K562 (cell line): ENCODE data around the gene PYGB. TPM values are rescaled to one million over a fixed set of nuclear protein-coding genes. Genes with fewer than 3 reads are reported as not detected.

ENCODE experiments used
- ATAC-seq: fragments of 200-7000 bp; cut with Tn5 transposase; 3 replicates; pipeline ENCODE4 v1.9.1; 2020; ENCODE audit warnings: moderate library complexity
- BruUV-seq: library from RNA; stranded (reverse); fragments of 400-500 nt; replicated peaks from 2 replicates; lab custom pipeline; 2021; lab: Mats Ljungman, UMichigan
- CTCF ChIA-PET: fragments of 300-600 bp; formaldehyde crosslinking; extraction: SDS; loops from one replicate; lab custom pipeline; 2021; ENCODE audit warnings: low intra/inter-chr PET ratio; lab: Yijun Ruan, JAX
- POLR2A ChIA-PET: fragments of 300-600, 350-650 bp; sonication (Branson Sonifier 250); formaldehyde crosslinking; extraction: SDS; loops from one replicate; lab custom pipeline; 2021; ENCODE audit warnings: antibody characterized with exemption, inconsistent platforms; lab: Yijun Ruan, JAX
- DNase-seq, 4 experiments: peaks; one replicate each; pipeline versions ENCODE4 v3.0.0 to v3.0.0-alpha.2; 2011 to 2018; ENCODE audit warnings: low spot score in 3 of 4, mixed read lengths in 3 of 4; ENCODE audit errors: extremely low read depth in 1 of 4
- FAIRE-seq: peaks from 2 replicates; lab custom pipeline; 2011; peaks lifted over from hg19 to GRCh38; lab: Jason Lieb, UNC
- H2AFZ ChIP-seq: 2 replicates; pipeline ENCODE4 v1.6.0; 2011; ENCODE audit warnings: low read depth, low read length, control low read depth, inconsistent platforms
- H3K27ac ChIP-seq: fragments of 200-600 bp; 3 replicates; pipeline ENCODE4 v1.8.0; 2011; ENCODE audit warnings: low read depth, mild to moderate bottlenecking, control low read depth, inconsistent platforms, low read length, moderate library complexity, mixed read lengths; ENCODE audit errors: extremely low read depth
- H3K27me3 ChIP-seq, 2 experiments: fragments of 300-600 bp in 1 of 2; 2 replicates in 1 of 2; 3 replicates in 1 of 2; pipeline versions ENCODE4 v1.6.0 to v1.8.0; 2011; ENCODE audit warnings: inconsistent platforms in 2 of 2, low read length in 2 of 2, mild to moderate bottlenecking in 1 of 2, mixed read lengths in 1 of 2, moderate library complexity in 1 of 2; ENCODE audit not compliant: control insufficient read depth in 2 of 2, insufficient read depth in 2 of 2
- H3K36me3 ChIP-seq: fragments of 300-600 bp; 3 replicates; pipeline ENCODE4 v1.8.0; 2011; ENCODE audit warnings: mild to moderate bottlenecking, low read length, inconsistent platforms; ENCODE audit not compliant: control insufficient read depth, insufficient read depth
- H3K4me1 ChIP-seq, 2 experiments: fragments of 200-600 bp in 1 of 2; replicated peaks in 1 of 2; 2 replicates in 1 of 2; 3 replicates in 1 of 2; pipeline versions ENCODE4 v1.5.1 to v1.8.0; 2011; ENCODE audit warnings: inconsistent platforms in 2 of 2, low read length in 2 of 2, mild to moderate bottlenecking in 1 of 2, mixed read lengths in 1 of 2, moderate library complexity in 1 of 2; ENCODE audit not compliant: control insufficient read depth in 2 of 2, insufficient read depth in 2 of 2
- H3K4me2 ChIP-seq: 2 replicates; pipeline ENCODE4 v1.6.1; 2011; ENCODE audit warnings: low read length, control low read depth, inconsistent platforms, mixed read lengths; ENCODE audit not compliant: insufficient read depth
- H3K4me3 ChIP-seq: fragments of 200-600 bp; sonication (generic), shearing (Covaris generic); 2 replicates; pipeline ENCODE4 v1.5.1; 2016; ENCODE audit warnings: control low read depth, inconsistent platforms
- H3K79me2 ChIP-seq: fragments of 200-600 bp; 3 replicates; pipeline ENCODE4 v1.8.0; 2011; ENCODE audit warnings: low read length, inconsistent platforms; ENCODE audit not compliant: control insufficient read depth, insufficient read depth
- H3K9ac ChIP-seq, 2 experiments: 2 replicates each; pipeline versions ENCODE4 v1.6.0 to v1.6.1; 2011; ENCODE audit warnings: low read depth in 2 of 2, low read length in 2 of 2, control low read depth in 1 of 2, inconsistent platforms in 1 of 2, mild to moderate bottlenecking in 1 of 2, mixed read lengths in 1 of 2; ENCODE audit not compliant: insufficient read depth in 1 of 2
- H3K9me1 ChIP-seq: one replicate; pipeline ENCODE4 v1.6.0; 2011; ENCODE audit warnings: inconsistent platforms, mild to moderate bottlenecking, low read length, moderate library complexity; ENCODE audit not compliant: control insufficient read depth, insufficient read depth
- H3K9me3 ChIP-seq: replicated peaks from 2 replicates; pipeline ENCODE4 v1.5.1; 2011; ENCODE audit warnings: low read depth, low read length, inconsistent platforms; ENCODE audit not compliant: control insufficient read depth, insufficient read depth
- H4K20me1 ChIP-seq: replicated peaks from 2 replicates; pipeline ENCODE4 v1.6.1; 2011; ENCODE audit warnings: low read length, inconsistent platforms, mixed read lengths; ENCODE audit not compliant: control insufficient read depth, insufficient read depth
- CTCF ChIP-seq, 3 experiments: IDR thresholded peaks in 2 of 3; conservative IDR thresholded peaks in 1 of 3; 2 replicates each; pipeline ENCODE4 v1.5.1; 2011 to 2012; ENCODE audit warnings: low read length in 3 of 3, mild to moderate bottlenecking in 3 of 3, control low read depth in 2 of 3, improper control_type of control experiment in 1 of 3, inconsistent platforms in 1 of 3, low read depth in 1 of 3, mixed read lengths in 1 of 3, moderate library complexity in 1 of 3; ENCODE audit not compliant: insufficient read depth in 2 of 3
- FOXA1 ChIP-seq: fragments of 450-650 bp; IDR thresholded peaks from 2 replicates; pipeline ENCODE4 v1.6.1; 2016; ENCODE audit warnings: mild to moderate bottlenecking, borderline replicate concordance
- HBP1 ChIP-seq: fragments of 450-650 bp; formaldehyde crosslinking; IDR thresholded peaks from 2 replicates; pipeline ENCODE4 v1.4.0; 2022; ENCODE audit warnings: missing genetic modification characterization
- MITF ChIP-seq: IDR thresholded peaks from 2 replicates; pipeline ENCODE4 v1.6.1; 2014; ENCODE audit warnings: antibody characterized with exemption
- MXI1 ChIP-seq: IDR thresholded peaks from 2 replicates; pipeline ENCODE4 v1.6.1; 2011; ENCODE audit warnings: low read depth, mild to moderate bottlenecking, improper control_type of control experiment, low read length
- PKNOX1 ChIP-seq: fragments of 450-650 bp; IDR thresholded peaks from 2 replicates; pipeline ENCODE4 v1.6.1; 2016
- RBM22 ChIP-seq: fragments of 200-400 bp; formaldehyde crosslinking; IDR thresholded peaks from 2 replicates; pipeline ENCODE4 v1.6.1; 2018; ENCODE audit warnings: low read length, low read depth; ENCODE audit not compliant: poor library complexity, severe bottlenecking
- RFX1 ChIP-seq: fragments of 450-650 bp; IDR thresholded peaks from 2 replicates; pipeline ENCODE4 v1.6.1; 2016; ENCODE audit warnings: mild to moderate bottlenecking, moderate library complexity
- SAFB2 ChIP-seq: fragments of 200-400 bp; formaldehyde crosslinking; IDR thresholded peaks from 2 replicates; pipeline ENCODE4 v1.6.1; 2018; ENCODE audit warnings: borderline replicate concordance, low read length, low read depth, moderate library complexity; ENCODE audit not compliant: severe bottlenecking
- SMARCA5 ChIP-seq: fragments of 450-650 bp; IDR thresholded peaks from 2 replicates; pipeline ENCODE4 v1.6.1; 2016
- SRSF1 ChIP-seq: fragments of 200-400 bp; formaldehyde crosslinking; IDR thresholded peaks from 2 replicates; pipeline ENCODE4 v1.6.1; 2017; ENCODE audit warnings: mild to moderate bottlenecking, low read depth, low read length, moderate library complexity
- YY1 ChIP-seq, 3 experiments: IDR thresholded peaks; 2 replicates each; pipeline ENCODE4 v1.6.1; 2011; ENCODE audit warnings: low read length in 2 of 3, mild to moderate bottlenecking in 2 of 3, moderate library complexity in 2 of 3, borderline replicate concordance in 1 of 3, control low read depth in 1 of 3, low read depth in 1 of 3; ENCODE audit not compliant: insufficient read depth in 3 of 3, insufficient replicate concordance in 2 of 3, control insufficient read depth in 1 of 3, insufficient read length in 1 of 3; ENCODE audit errors: extremely low read depth in 1 of 3
- ZNF511 ChIP-seq: sonication (generic); formaldehyde crosslinking; IDR thresholded peaks from 2 replicates; pipeline ENCODE4 v1.8.0; 2022; ENCODE audit warnings: mild to moderate bottlenecking, missing genetic modification reagents
- WGBS: fragments of 100-300 bp; shearing (Covaris generic); methylation state at CpG from one replicate; pipeline ENCODE4 v1.1.6; 2016; ENCODE audit warnings: low coverage, mixed read lengths; ENCODE audit not compliant: insufficient coverage; ENCODE audit errors: missing lambda C conversion rate; 5-methylcytosine and 5-hydroxymethylcytosine counted together
- in situ Hi-C: fragments of 300-500 bp; cut with MboI; formaldehyde crosslinking; loops from 4 replicates; pipeline ENCODE4 v1.15.0; 2018; ENCODE audit warnings: inconsistent platforms, mixed read lengths
- intact Hi-C: fragments of 100-400 bp; cut with micrococcal nuclease; formaldehyde crosslinking; loops from 2 replicates; pipeline ENCODE4 v1.14.2; 2022
- polyA plus RNA-seq, 8 experiments: library from polyadenylated mRNA; depleted of rRNA in 4 of 8; stranded (reverse) in 5 of 8; unstranded in 3 of 8; fragments of >200 nt; fragmentation: Nextera tagmentation in 2 of 8; fragmentation: Illumina TruSeq in 1 of 8; extraction: Ambion mirVana in 2 of 8; extraction: Trizol in 1 of 8; gene quantifications; 2 replicates each; pipeline versions ENCODE4 v1.2.1 to v1.2.3, GENCODE V29; 2011 to 2014; ENCODE audit warnings: inconsistent platforms in 1 of 8, missing spikeins in 1 of 8
- total RNA-seq, 7 experiments: library from RNA; depleted of rRNA in 6 of 7; stranded (reverse); fragments of >200 nt in 6 of 7; fragmentation: Illumina TruSeq in 2 of 7; extraction: Trizol in 2 of 7; gene quantifications; 2 replicates each; pipeline versions ENCODE4 v1.2.1 to v1.2.3, GENCODE V29; 2011 to 2021; ENCODE audit warnings: low replicate concordance in 1 of 7

Gene PYGB
- total and polyA plus RNA-seq, 9 of the 15 experiments (the other 6 are each of a cell fraction or from before 2014, with no cell fraction given) = 0.34 to 18.0 (median 9.8) TPM

GRCh38 chr20:25323496-25324246 is 75.8 kb downstream of the PYGB start:
- CTCF ChIA-PET = no interaction called here
- H3K9me3 ChIP-seq = no peaks in the 10 kb centered on the region
- H3K4me3 ChIP-seq = no peak overlapping the region
- H2AFZ ChIP-seq = no peak overlapping the region
- 87% methylated on average over 11 of the region's 12 CpGs for WGBS
- FAIRE-seq (no peak), DNase-seq (no peak), ATAC-seq (no peak)
- H3K9ac ChIP-seq = no peak overlapping the region; a peak in 1 of 4 replicates
- no peak overlapping the region for H3K27ac ChIP-seq
- TF ChIP-seq MITF (no peak), RBM22 (no peak), PKNOX1 (no peak), MXI1 (no peak), CTCF (IDR thresholded peaks at IDR 0.05 in 2 of 3, conservative IDR thresholded peaks at IDR 0.05 in 1 of 3; ENCODE audit: insufficient read depth in 2 of 3, low read depth in 1 of 3, low read length in 3 of 3) (no peak), SRSF1 (no peak), HBP1 (CRISPR knock-in tag) (no peak), YY1 (IDR thresholded peaks at IDR 0.05; ENCODE audit: borderline replicate concordance in 1 of 3, control insufficient read depth in 1 of 3, extremely low read depth in 1 of 3, insufficient read depth in 3 of 3, insufficient read length in 1 of 3, insufficient replicate concordance in 2 of 3, low read depth in 1 of 3, low read length in 2 of 3) (no peak), RFX1 (no peak), SMARCA5 (no peak), SAFB2 (no peak), FOXA1 (no peak), ZNF511 (CRISPR knock-in tag) (no peak)
- H3K4me2 ChIP-seq = no peak overlapping the region
- in situ Hi-C loops (no loop called here), intact Hi-C loops (no loop called here)
- no TSS peak for BruUV-seq
- H3K9me1 ChIP-seq = no peaks in the 10 kb centered on the region
- POLR2A ChIA-PET = interaction anchor here (0.7 kb wide), 1 partner anchor 257 kb away, joined by 3 read pairs; no protein-coding TSS in a partner anchor
- H3K79me2 ChIP-seq = no peaks in the 10 kb centered on the region
- no peaks in the 10 kb centered on the region; a peak in 1 of 5 replicates for H3K4me1 ChIP-seq
- H3K36me3 ChIP-seq = peaks cover 14% of the 10 kb centered on the region; the same call in 2 of the 3 replicates
- no peaks in the 10 kb centered on the region for H3K27me3 ChIP-seq
- H4K20me1 ChIP-seq = no peaks in the 10 kb centered on the region; the same call in 1 of the 2 replicates
